GM18861 (cell line): Measurements from ENCODE around the gene TRIP12.
"Not testable (repeated sequence)": the region's sequence is repeated elsewhere in the genome, so short reads cannot be mapped to it uniquely, and the experiment has no call there.

Experiments used
- ATAC-seq: cut with Tn5 transposase; IDR thresholded peaks from one replicate; pipeline ENCODE4 v1.9.1; 2021; ENCODE audit not compliant: unreplicated experiment

TRIP12 gene

DNA sequence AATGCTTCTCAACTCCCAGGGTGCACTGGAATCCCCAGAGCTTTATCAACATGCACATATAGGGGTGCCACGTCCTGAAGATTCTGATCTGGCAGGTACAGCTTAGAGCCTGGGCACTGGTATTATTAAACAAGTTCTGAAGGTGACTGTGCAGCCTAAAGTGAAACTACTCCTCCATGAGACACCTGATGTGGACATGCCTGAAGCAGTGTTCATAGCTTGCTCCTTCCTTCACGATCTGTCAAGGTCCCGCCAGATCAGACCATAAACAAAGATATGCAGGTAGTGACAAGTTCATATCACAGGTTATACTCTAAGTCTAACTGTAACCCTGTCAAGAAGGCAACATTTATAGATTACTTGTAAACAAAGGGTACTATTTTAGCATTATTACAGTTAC, 142.2 kb downstream of the TRIP12 start:
- ATAC-seq = no peak

GRCh38 chr2:229777716-229778115, 144.1 kb downstream of the TRIP12 start:
- ATAC-seq = no peak

GRCh38 chr2:229775614-229776313, 146.0 kb downstream of the TRIP12 start:
- ATAC-seq = peak; percentile 54

- ATAC-seq = no peak
Observed at GRCh38 chr2:229774237-229774636, 147.6 kb downstream of the TRIP12 start.

DNA sequence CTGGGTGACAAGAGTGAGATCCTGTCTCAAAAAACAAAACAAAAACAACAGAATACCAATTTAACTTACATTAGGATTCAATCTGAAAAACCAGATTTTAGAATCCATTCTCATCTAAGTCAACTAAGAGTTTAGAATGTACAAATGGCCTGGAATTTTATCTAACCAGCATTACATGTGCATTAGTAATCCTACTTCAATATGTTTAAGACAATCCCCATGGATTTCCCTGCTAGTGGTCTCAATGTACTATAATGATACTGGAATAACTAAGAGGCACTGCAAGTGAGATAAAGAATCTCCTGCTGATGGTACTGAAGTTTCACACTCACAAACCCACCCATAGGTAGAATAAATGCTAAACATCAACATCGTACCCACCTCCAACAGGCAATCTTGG, 153.6 kb downstream of the TRIP12 start:
- no peak for ATAC-seq

DNA sequence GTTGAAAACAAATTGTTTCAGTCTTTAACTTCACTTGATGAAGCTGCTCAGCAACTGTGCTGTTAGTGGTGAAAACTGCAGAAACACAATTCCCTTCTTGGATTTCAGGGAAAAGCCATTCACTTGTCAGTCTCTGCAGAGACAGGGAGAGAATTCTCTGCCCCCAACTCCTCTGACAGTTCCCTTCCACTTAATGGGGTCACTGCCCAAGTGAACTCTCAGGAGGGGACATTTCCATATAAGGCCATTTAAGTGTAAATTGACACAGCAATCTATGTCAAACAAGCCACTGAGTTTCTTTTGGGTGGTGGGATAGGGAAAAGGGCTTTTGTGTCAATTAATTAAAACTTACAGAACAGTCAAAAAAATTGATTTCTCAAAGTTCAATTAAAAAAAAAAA, 156.1 kb downstream of the TRIP12 start:
- ATAC-seq = no peak

GRCh38 chr2:229761663-229762062, 160.1 kb downstream of the TRIP12 start:
- no peak for ATAC-seq

DNA sequence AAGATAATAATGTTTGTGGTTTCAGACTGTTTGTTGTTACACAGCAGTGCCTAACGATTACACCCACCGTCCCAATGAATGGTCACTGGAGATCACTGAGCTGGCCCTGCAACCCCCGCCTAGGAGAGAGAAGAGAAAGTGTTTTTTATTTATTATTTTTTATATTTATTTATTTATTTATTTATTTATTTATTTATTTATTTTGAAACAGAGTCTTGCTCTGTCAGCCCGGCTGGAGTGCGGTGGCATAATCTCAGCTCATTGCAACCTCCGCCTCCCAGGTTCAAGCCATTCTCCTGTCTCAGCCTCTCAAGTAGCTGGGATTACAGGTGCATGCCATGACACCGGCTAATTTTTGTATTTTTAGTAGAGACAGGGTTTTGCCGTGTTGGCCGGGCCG, 164.3 kb downstream of the TRIP12 start:
- ATAC-seq = not testable (repeated sequence)

GRCh38 chr2:229752970-229753729, 168.7 kb downstream of the TRIP12 start:
- ATAC-seq = no peak

- no peak for ATAC-seq
Observed at GRCh38 chr2:229749779-229750178, 172.0 kb downstream of the TRIP12 start.

- ATAC-seq = no peak
Observed at GRCh38 chr2:229748950-229749349, 172.9 kb downstream of the TRIP12 start.

DNA sequence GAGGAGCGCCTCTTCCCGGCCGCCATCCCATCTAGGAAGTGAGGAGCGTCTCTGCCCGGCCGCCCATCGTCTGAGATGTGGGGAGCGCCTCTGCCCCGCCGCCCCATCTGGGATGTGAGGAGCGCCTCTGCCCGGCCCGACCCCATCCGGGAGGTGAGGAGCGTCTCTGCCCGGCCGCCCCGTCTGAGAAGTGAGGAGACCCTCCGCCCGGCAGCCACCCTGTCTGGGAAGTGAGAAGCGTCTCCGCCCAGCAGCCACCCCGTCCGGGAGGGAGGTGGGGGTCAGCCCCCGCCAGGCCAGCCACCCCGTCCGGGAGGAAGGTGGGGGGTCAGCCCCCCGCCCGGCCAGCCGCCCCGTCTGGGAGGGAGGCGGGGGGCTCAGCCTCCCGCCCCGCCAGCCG, 179.1 kb downstream of the TRIP12 start:
- ATAC-seq = not testable (repeated sequence)

DNA sequence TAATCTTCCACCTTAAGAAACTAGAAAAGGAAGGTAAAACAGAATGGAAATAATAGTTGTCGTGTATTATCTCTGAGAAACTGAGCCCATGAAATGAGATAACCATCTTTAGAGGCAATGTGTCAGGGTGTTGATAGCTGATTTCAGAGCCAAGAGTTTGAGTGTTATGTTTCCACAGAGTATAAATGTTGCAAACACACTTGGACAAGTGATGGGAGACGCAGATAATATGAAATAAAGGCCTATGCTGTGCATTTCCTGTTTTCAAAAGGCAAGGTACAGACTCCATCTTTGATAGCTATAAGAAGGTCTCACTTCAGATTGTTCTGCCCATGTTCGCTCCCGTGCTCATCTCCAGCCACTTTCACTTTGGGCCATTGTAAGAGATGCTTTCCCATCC, 181.5 kb downstream of the TRIP12 start:
- no peak for ATAC-seq

DNA sequence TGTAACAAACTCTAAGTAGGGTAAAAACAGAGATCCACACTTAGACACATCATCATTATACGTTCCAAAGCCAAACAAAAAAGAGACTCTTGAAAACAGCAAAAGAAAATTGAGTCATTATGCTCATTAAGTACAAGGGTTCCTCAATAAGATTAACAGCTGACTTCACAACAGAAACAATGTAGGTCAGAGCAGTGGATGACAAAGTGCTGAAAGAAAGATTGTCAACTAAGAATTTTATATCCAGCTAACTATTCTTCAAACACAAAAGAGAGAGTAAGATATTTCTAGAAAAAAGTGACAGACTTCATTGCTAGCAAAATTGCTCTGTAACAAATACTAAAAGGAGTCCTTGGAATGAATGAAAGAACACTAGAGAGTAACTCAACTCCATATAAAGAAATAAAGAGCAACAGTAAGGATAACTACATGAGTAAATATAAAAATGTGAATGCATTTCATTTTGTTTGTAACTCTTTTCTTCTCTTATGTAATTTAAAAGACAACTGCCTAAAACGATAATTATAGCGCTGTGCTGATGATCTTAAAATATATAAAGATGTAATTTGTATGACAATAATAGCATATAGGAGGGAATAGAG, 183.7 kb downstream of the TRIP12 start:
- ATAC-seq = no peak

GRCh38 chr2:229734410-229734809, 187.4 kb downstream of the TRIP12 start:
- ATAC-seq = no peak

- no peak for ATAC-seq
Observed at GRCh38 chr2:229733611-229734245, 188.1 kb downstream of the TRIP12 start.

DNA sequence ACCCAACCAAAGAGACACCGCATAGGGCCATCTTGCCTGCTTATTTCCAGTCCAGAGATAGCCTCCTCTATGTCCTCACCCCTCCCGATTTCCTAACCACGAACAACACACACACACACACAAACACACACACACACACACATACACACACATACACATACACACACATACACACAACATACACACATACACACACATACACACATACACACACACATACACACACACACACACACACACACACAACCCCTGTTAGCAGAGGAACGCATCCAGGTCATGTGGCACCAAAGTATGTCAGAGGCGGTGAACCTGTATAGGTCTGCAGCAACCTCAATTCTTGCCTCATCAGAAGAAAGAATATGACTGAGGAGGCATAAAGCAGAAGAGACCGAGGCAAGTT, 188.9 kb downstream of the TRIP12 start:
- ATAC-seq = no peak

DNA sequence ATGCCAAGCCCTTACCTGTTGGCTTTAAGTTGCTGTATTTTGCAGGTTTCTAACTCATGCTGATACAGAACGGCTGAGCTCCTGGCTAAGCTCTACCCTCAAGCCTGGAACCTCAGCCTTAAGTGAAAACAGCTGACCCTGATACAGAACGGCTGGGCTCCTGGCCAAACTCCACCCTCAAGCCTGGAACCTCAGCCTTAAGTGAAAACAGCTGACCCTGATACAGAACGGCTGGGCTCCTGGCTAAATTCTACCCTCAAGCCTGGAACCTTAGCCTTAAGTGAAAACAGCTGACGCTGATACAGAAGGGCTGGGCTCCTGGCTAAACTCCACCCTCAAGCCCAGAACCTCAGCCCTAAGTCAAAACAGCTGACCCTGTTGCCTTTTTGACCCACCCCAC, 189.9 kb downstream of the TRIP12 start:
- no peak for ATAC-seq

GRCh38 chr2:229731363-229731762, 190.4 kb downstream of the TRIP12 start:
- ATAC-seq = no peak

DNA sequence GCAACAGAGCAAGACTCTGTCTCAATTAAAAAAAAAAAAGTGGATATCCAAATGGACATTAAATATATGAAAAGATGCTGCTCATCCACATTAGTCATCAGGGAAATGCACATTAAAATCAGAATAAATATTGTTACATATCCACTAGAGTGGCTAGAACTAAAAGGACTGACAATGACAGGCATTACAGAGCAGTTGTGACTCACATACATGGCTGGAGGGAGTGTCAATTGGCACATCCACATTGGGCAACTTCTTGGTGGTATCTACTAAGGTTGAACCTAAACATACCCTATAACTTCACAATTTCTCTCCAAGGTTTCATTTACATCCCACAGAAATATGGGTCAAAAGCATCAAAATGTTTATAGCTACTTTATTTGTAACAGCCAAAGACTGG, 193.4 kb downstream of the TRIP12 start:
- ATAC-seq = no peak

DNA sequence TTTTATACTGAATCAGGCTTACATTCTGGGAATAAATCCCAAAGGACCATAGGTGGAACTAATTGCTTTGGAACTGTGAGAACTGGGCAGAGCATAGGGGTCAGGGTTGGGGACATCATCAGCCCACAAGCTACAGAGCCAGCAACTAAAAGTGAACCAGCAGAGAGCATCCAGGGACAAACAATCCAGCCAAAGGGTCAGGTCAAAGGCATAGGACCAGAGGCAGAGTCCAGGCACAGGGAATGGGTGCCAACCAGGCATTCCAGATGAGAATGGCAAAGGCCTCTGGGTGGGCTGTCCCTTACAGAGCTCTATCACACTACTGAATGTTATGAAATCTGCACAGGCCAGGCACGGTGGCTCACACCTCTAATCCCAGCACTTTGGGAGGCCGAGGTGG, 195.2 kb downstream of the TRIP12 start:
- ATAC-seq = no peak
